Measurements from ENCODE around the gene SPIN2B.
"Not testable (repeated sequence)": the region's sequence is repeated elsewhere in the genome, so short reads cannot be mapped to it uniquely, and the experiment has no call there.

The SPIN2B gene

DNA sequence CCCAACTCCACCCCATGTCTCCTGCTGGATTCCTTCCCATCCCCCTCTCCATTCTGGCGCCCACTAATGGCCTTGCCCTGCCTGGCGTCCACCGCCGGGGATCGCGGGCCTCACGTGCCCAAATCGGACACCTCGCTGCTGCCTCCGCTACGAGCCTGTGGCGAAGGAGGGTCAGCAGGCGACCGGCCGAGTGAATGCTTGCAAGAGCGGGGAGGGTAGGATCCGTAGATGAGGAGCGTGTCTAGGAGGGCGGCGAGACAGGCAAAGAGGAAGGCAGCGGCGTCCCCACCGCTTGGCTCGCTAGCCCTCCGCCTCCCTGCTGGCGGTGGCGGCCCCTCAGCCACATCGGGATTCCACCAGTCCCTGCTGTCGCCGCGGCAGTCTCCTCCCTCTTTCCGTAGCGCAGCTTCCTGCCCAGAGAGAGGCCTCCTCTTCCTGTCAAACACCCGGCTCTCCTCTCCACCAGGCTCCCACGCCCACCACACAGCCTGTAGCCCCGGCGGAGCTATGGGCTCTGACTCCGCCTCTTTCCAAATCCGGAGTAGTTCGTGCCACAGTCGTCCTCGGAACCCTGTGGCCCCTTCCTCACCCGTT is at the start of gene SPIN2B:
Gene SPIN2B (minus strand): TSS at position 387 of the 594 bp plus-strand sequence.
- no peaks in the 10 kb centered on the region for H3K36me3 ChIP-seq (ENCODE audit: control insufficient read depth in 2 of 2, insufficient read depth in 2 of 2, low read length in 2 of 2)
- H3K9me3 ChIP-seq (ENCODE audit: control insufficient read depth in 2 of 2, low read length in 2 of 2), result no peaks in the 10 kb centered on the region
- H3K4me1 ChIP-seq (ENCODE audit: control insufficient read depth in 2 of 2, insufficient read depth in 2 of 2, low read length in 2 of 2), result no peaks in the 10 kb centered on the region
- H3K27me3 ChIP-seq (ENCODE audit: control insufficient read depth in 2 of 2, insufficient read depth in 2 of 2, low read length in 2 of 2), result no peaks in the 10 kb centered on the region
- peak within 1 kb of the TSS; percentile 82 to 93 for H3K4me3 ChIP-seq (ENCODE audit: low read length in 2 of 2)
- H3K27ac ChIP-seq (ENCODE audit: low read depth in 2 of 2, low read length in 2 of 2), result peak within 1 kb of the TSS; percentile 75 to 80
- peak within 1 kb of the TSS; percentile 74 to 85 for H3K9ac ChIP-seq (ENCODE audit: low read depth in 1 of 2, low read length in 2 of 2)

GRCh38 chrX:57156397-57157049 is 35.2 kb upstream of the SPIN2B start:
- Histone ChIP-seq H3K4me1 (ENCODE audit: control insufficient read depth in 2 of 2, insufficient read depth in 2 of 2, low read length in 2 of 2) (peaks cover 3 to 6% of the 10 kb centered on the region in 2 donors), H3K9me3 (ENCODE audit: control insufficient read depth in 2 of 2, low read length in 2 of 2) (no peaks in the 10 kb centered on the region), H3K27me3 (ENCODE audit: control insufficient read depth in 2 of 2, insufficient read depth in 2 of 2, low read length in 2 of 2) (no peaks in the 10 kb centered on the region), H3K4me3 (ENCODE audit: low read length in 2 of 2) (no peak overlapping the region), H3K27ac (ENCODE audit: low read depth in 2 of 2, low read length in 2 of 2) (no peak overlapping the region), H3K9ac (ENCODE audit: low read depth in 1 of 2, low read length in 2 of 2) (no peak overlapping the region), H3K36me3 (ENCODE audit: control insufficient read depth in 2 of 2, insufficient read depth in 2 of 2, low read length in 2 of 2) (no peaks in the 10 kb centered on the region)

DNA sequence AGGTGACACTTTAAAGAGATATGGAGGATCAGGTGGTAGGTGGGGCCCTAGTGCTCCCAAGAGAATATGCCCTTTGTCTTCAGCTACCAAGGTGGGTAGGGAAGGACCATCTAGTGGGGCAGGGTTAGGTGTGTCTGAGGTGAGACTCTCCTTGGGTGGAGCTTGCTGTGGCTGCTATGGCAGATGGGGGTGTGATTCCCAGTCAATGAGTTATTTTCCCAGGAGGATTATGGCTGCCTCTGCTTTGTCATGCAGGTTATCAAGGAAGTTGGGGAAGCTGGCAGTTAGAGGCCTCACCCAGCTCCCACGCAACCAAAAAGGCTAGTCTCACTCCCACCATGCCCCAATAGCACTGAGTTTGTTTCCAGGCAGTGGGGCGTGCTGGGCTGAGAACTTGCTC is 33.8 kb upstream of the SPIN2B start:
- H3K27me3 ChIP-seq (ENCODE audit: control insufficient read depth in 2 of 2, insufficient read depth in 2 of 2, low read length in 2 of 2), result no peaks in the 10 kb centered on the region
- H3K36me3 ChIP-seq (ENCODE audit: control insufficient read depth in 2 of 2, insufficient read depth in 2 of 2, low read length in 2 of 2), result no peaks in the 10 kb centered on the region
- H3K9me3 ChIP-seq (ENCODE audit: control insufficient read depth in 2 of 2, low read length in 2 of 2), result no peaks in the 10 kb centered on the region
- H3K9ac ChIP-seq (ENCODE audit: low read depth in 1 of 2, low read length in 2 of 2), result no peak overlapping the region
- no peak overlapping the region for H3K4me3 ChIP-seq (ENCODE audit: low read length in 2 of 2)
- peaks cover 3 to 6% of the 10 kb centered on the region in 2 donors for H3K4me1 ChIP-seq (ENCODE audit: control insufficient read depth in 2 of 2, insufficient read depth in 2 of 2, low read length in 2 of 2)
- H3K27ac ChIP-seq (ENCODE audit: low read depth in 2 of 2, low read length in 2 of 2), result peak overlapping the region; percentile 39 to 67

DNA sequence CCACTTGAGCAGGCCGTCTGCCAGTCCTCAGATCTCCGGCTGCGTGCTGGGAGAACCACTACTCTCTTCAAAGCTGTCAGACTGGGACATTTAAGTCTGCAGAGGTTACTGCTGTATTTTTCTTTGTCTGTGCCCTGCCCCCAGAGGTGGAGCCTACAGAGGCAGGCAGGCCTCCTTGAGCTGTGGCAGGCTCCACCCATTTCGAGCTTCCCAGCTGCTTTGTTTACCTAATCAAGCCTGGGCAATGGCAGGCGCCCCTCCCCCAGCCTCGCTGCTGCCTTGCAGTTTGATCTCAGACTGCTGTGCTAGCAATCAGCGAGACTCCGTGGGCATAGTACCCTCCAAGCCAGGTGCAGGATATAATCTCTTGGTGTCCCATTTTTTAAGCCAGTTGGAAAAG is 30.9 kb upstream of the SPIN2B start:
- H3K36me3 ChIP-seq (ENCODE audit: control insufficient read depth in 2 of 2, insufficient read depth in 2 of 2, low read length in 2 of 2); H3K4me3 ChIP-seq (ENCODE audit: low read length in 2 of 2); H3K9ac ChIP-seq (ENCODE audit: low read depth in 1 of 2, low read length in 2 of 2); H3K27me3 ChIP-seq (ENCODE audit: control insufficient read depth in 2 of 2, insufficient read depth in 2 of 2, low read length in 2 of 2); H3K27ac ChIP-seq (ENCODE audit: low read depth in 2 of 2, low read length in 2 of 2); H3K4me1 ChIP-seq (ENCODE audit: control insufficient read depth in 2 of 2, insufficient read depth in 2 of 2, low read length in 2 of 2); H3K9me3 ChIP-seq (ENCODE audit: control insufficient read depth in 2 of 2, low read length in 2 of 2): not testable (repeated sequence)

GRCh38 chrX:57138674-57139073 is 17.3 kb upstream of the SPIN2B start:
- H3K27me3 ChIP-seq (ENCODE audit: control insufficient read depth in 2 of 2, insufficient read depth in 2 of 2, low read length in 2 of 2), result no peaks in the 10 kb centered on the region

DNA sequence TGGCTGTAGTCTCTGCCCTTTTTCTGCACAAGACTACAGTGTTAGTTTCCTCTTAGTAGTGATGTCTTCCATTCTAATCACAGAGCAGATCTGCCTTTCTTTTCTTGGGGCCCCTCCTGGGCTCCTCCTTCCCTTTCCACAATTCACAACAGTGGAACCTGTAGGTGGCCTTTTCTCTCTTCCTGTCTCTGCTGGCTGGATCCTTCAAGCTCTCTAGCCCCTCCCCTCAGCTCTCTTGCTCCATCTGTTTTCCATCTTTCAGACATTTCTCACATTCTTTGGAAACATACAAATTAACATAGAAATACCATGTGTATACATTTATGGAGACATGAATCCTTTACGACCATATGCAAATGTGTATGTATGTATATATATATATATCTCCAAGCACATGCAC is 16.2 kb upstream of the SPIN2B start:
- peak overlapping the region in 1 of 2 donors; percentile 37 for H3K4me3 ChIP-seq (ENCODE audit: low read length in 2 of 2)
- no peaks in the 10 kb centered on the region for H3K4me1 ChIP-seq (ENCODE audit: control insufficient read depth in 2 of 2, insufficient read depth in 2 of 2, low read length in 2 of 2)
- H3K27ac ChIP-seq (ENCODE audit: low read depth in 2 of 2, low read length in 2 of 2), result no peak overlapping the region
- H3K27me3 ChIP-seq (ENCODE audit: control insufficient read depth in 2 of 2, insufficient read depth in 2 of 2, low read length in 2 of 2), result no peaks in the 10 kb centered on the region
- no peaks in the 10 kb centered on the region for H3K36me3 ChIP-seq (ENCODE audit: control insufficient read depth in 2 of 2, insufficient read depth in 2 of 2, low read length in 2 of 2)
- H3K9ac ChIP-seq (ENCODE audit: low read depth in 1 of 2, low read length in 2 of 2), result no peak overlapping the region
- no peaks in the 10 kb centered on the region for H3K9me3 ChIP-seq (ENCODE audit: control insufficient read depth in 2 of 2, low read length in 2 of 2)

More at GRCh38 chrX:57138674-57139073, 17.3 kb upstream of the SPIN2B start:
- no peaks in the 10 kb centered on the region for H3K36me3 ChIP-seq (ENCODE audit: control insufficient read depth in 2 of 2, insufficient read depth in 2 of 2, low read length in 2 of 2)
- no peak overlapping the region for H3K9ac ChIP-seq (ENCODE audit: low read depth in 1 of 2, low read length in 2 of 2)
- no peak overlapping the region for H3K4me3 ChIP-seq (ENCODE audit: low read length in 2 of 2)
- H3K27ac ChIP-seq (ENCODE audit: low read depth in 2 of 2, low read length in 2 of 2), result no peak overlapping the region
- no peaks in the 10 kb centered on the region for H3K4me1 ChIP-seq (ENCODE audit: control insufficient read depth in 2 of 2, insufficient read depth in 2 of 2, low read length in 2 of 2)
- H3K9me3 ChIP-seq (ENCODE audit: control insufficient read depth in 2 of 2, low read length in 2 of 2), result no peaks in the 10 kb centered on the region

DNA sequence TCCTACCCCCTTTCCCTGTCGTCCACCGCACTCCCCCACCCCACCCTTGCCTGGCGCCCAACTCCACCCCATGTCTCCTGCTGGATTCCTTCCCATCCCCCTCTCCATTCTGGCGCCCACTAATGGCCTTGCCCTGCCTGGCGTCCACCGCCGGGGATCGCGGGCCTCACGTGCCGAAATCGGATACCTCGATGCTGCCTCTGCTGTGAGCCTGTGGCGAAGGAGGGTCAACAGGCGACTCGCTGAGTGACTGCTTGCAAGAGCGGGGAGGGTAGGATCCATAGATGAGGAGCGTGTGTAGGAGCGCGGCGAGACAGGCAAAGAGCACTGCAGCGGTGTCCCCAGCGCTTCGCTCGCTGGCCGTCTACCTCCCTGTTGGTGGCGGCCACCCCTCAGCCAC is 15.7 kb upstream of the SPIN2B start, which contains the start of gene SPIN2A:
Gene SPIN2A (minus strand): TSS at position 325 of the 400 bp plus-strand sequence. CDS start 800 bp downstream, outside the sequence.
- H3K9me3 ChIP-seq (ENCODE audit: control insufficient read depth in 2 of 2, low read length in 2 of 2); H3K36me3 ChIP-seq (ENCODE audit: control insufficient read depth in 2 of 2, insufficient read depth in 2 of 2, low read length in 2 of 2); H3K9ac ChIP-seq (ENCODE audit: low read depth in 1 of 2, low read length in 2 of 2); H3K4me1 ChIP-seq (ENCODE audit: control insufficient read depth in 2 of 2, insufficient read depth in 2 of 2, low read length in 2 of 2); H3K27ac ChIP-seq (ENCODE audit: low read depth in 2 of 2, low read length in 2 of 2); H3K27me3 ChIP-seq (ENCODE audit: control insufficient read depth in 2 of 2, insufficient read depth in 2 of 2, low read length in 2 of 2): not testable (repeated sequence)
- H3K4me3 ChIP-seq (ENCODE audit: low read length in 2 of 2), result peak within 1 kb of the TSS in 1 of 2 donors; percentile 37

- not testable (repeated sequence) for H3K4me3 ChIP-seq (ENCODE audit: low read length in 2 of 2); H3K4me1 ChIP-seq (ENCODE audit: control insufficient read depth in 2 of 2, insufficient read depth in 2 of 2, low read length in 2 of 2); H3K9me3 ChIP-seq (ENCODE audit: control insufficient read depth in 2 of 2, low read length in 2 of 2)
Measured at GRCh38 chrX:57136589-57136988, 15.2 kb upstream of the SPIN2B start.

GRCh38 chrX:57135287-57135686 is 13.9 kb upstream of the SPIN2B start:
- H3K4me3 ChIP-seq (ENCODE audit: low read length in 2 of 2), result no peak overlapping the region
- no peaks in the 10 kb centered on the region for H3K9me3 ChIP-seq (ENCODE audit: control insufficient read depth in 2 of 2, low read length in 2 of 2)
- H3K9ac ChIP-seq (ENCODE audit: low read depth in 1 of 2, low read length in 2 of 2), result no peak overlapping the region
- H3K27me3 ChIP-seq (ENCODE audit: control insufficient read depth in 2 of 2, insufficient read depth in 2 of 2, low read length in 2 of 2), result no peaks in the 10 kb centered on the region
- no peak overlapping the region for H3K27ac ChIP-seq (ENCODE audit: low read depth in 2 of 2, low read length in 2 of 2)
- no peaks in the 10 kb centered on the region for H3K36me3 ChIP-seq (ENCODE audit: control insufficient read depth in 2 of 2, insufficient read depth in 2 of 2, low read length in 2 of 2)
- no peaks in the 10 kb centered on the region for H3K4me1 ChIP-seq (ENCODE audit: control insufficient read depth in 2 of 2, insufficient read depth in 2 of 2, low read length in 2 of 2)

More at GRCh38 chrX:57136589-57136988, 15.2 kb upstream of the SPIN2B start:
- H3K36me3 ChIP-seq (ENCODE audit: control insufficient read depth in 2 of 2, insufficient read depth in 2 of 2, low read length in 2 of 2); H3K9ac ChIP-seq (ENCODE audit: low read depth in 1 of 2, low read length in 2 of 2); H3K27me3 ChIP-seq (ENCODE audit: control insufficient read depth in 2 of 2, insufficient read depth in 2 of 2, low read length in 2 of 2); H3K27ac ChIP-seq (ENCODE audit: low read depth in 2 of 2, low read length in 2 of 2): not testable (repeated sequence)

- Histone ChIP-seq H3K4me3 (ENCODE audit: low read length in 2 of 2) (no peak overlapping the region), H3K4me1 (ENCODE audit: control insufficient read depth in 2 of 2, insufficient read depth in 2 of 2, low read length in 2 of 2) (no peaks in the 10 kb centered on the region), H3K9ac (ENCODE audit: low read depth in 1 of 2, low read length in 2 of 2) (no peak overlapping the region), H3K36me3 (ENCODE audit: control insufficient read depth in 2 of 2, insufficient read depth in 2 of 2, low read length in 2 of 2) (no peaks in the 10 kb centered on the region), H3K9me3 (ENCODE audit: control insufficient read depth in 2 of 2, low read length in 2 of 2) (no peaks in the 10 kb centered on the region), H3K27ac (ENCODE audit: low read depth in 2 of 2, low read length in 2 of 2) (no peak overlapping the region), H3K27me3 (ENCODE audit: control insufficient read depth in 2 of 2, insufficient read depth in 2 of 2, low read length in 2 of 2) (no peaks in the 10 kb centered on the region)
Measured at GRCh38 chrX:57134702-57135101, 13.4 kb upstream of the SPIN2B start.

Data from mucosa of rectum (tissue), 2 donors.